ENCODE data around the gene NFS1.
"Not testable (repeated sequence)": the region's sequence is repeated elsewhere in the genome, so short reads cannot be mapped to it uniquely, and the experiment has no call there.

NFS1 gene

GRCh38 chr20:35708502-35708901 is 9.3 kb upstream of the NFS1 start:
- Mint-ChIP-seq H3K9me3 (no peaks in the 10 kb centered on the region), H3K27me3 (no peaks in the 10 kb centered on the region), H3K36me3 (ENCODE audit: low read depth) (peaks cover 85% of the 10 kb centered on the region), H3K4me1 (ENCODE audit: low read depth) (peaks cover 12% of the 10 kb centered on the region), H3K4me3 (no peak overlapping the region), H3K27ac (no peak overlapping the region)
- intact Hi-C loops (cut with micrococcal nuclease) = no loop called here

DNA sequence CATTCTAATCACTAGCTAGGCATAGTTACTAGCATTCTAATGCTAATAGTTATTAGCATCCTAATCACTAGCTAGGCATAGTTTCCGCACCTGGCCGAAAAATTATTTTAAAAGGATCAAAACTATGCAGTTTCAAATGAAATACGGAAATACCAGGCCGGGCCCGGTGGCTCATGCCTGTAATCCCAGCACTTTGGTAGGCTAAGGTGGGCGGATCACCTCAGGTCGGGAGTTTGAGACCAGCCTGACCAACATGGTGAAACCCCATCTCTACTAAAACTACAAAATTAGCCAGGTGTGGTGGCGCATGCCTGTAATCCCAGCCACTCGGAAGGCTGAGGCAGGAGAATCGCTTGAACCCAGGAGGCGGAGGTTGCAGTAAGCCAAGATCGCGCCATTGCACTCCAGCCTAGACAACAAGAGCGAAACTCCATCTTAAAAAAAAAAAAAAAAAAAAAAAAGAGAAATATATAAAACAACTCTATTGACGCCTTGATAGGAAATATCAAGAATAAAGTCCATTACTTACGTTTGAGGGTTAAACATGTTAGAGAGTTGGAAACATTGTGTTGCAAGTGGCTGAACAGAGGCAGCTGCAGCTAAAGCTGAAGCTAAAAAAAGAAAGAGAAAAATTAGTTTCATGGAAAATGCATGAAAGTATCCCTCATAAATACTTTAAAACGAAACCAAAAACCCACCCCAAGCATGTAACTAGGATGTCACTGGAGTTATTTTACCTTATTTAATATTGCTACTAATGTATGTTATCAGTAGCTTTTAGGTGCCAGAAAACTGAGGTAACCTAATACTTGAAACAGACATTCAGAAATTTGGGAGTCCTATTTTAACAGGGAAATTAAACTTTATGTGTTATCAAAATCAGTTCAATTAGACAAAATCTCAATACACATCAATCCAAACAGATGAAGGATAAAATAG is 7.7 kb upstream of the NFS1 start:
- Mint-ChIP-seq H3K4me1 (ENCODE audit: low read depth) (peaks cover 15% of the 10 kb centered on the region), H3K36me3 (ENCODE audit: low read depth) (peaks cover 87% of the 10 kb centered on the region)
- H3K27me3 Mint-ChIP-seq; H3K27ac Mint-ChIP-seq; intact Hi-C loops (cut with micrococcal nuclease); H3K9me3 Mint-ChIP-seq; H3K4me3 Mint-ChIP-seq: not testable (repeated sequence)

GRCh38 chr20:35705894-35706293 is 6.7 kb upstream of the NFS1 start:
- Mint-ChIP-seq H3K4me1 (ENCODE audit: low read depth) (peaks cover 14% of the 10 kb centered on the region), H3K36me3 (ENCODE audit: low read depth) (peaks cover 80% of the 10 kb centered on the region)
- H3K9me3 Mint-ChIP-seq; intact Hi-C loops (cut with micrococcal nuclease); H3K27ac Mint-ChIP-seq; H3K4me3 Mint-ChIP-seq; H3K27me3 Mint-ChIP-seq: not testable (repeated sequence)

DNA sequence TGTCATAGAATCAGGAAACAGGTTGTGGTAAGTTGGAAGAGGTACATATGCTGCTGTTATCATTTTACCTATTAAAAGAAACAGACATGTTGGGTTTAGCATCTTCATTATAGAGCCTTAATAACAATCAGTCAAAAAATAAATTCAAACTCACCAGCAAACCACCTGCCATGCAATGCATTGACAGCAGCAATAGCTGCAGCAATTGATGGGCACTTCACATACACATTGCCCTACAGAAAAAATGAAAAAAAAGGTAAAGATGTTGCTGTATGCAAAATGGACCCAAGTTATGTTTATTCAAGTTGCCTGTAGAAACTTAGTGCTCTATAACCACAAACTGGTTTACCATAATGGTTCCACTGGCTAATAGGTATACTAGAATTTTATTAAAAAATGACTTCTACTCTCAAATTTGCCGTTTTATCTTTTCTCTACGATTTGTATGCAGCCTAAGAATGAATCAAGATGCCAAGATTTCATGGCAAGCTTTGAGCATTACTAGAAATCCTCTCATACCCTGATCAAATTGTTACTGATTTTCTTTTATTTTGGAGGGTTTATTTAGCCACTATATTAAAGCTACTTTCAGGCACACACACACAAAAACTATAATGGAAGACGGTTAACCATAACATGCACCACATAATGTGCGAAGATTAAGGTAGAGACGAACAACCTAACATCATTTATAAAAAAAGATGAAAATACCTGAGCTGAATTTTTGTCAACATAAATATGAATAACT is 5.5 kb upstream of the NFS1 start:
- H3K4me3 Mint-ChIP-seq = no peak overlapping the region
- peaks cover 72% of the 10 kb centered on the region for H3K36me3 Mint-ChIP-seq (ENCODE audit: low read depth)
- no peaks in the 10 kb centered on the region for H3K27me3 Mint-ChIP-seq
- intact Hi-C loops (cut with micrococcal nuclease) = no loop called here
- no peak overlapping the region for H3K27ac Mint-ChIP-seq
- H3K9me3 Mint-ChIP-seq = no peaks in the 10 kb centered on the region
- H3K4me1 Mint-ChIP-seq (ENCODE audit: low read depth) = peaks cover 24% of the 10 kb centered on the region

- Mint-ChIP-seq H3K27ac (no peak overlapping the region), H3K36me3 (ENCODE audit: low read depth) (peaks cover 72% of the 10 kb centered on the region), H3K9me3 (no peaks in the 10 kb centered on the region), H3K4me3 (no peak overlapping the region), H3K4me1 (ENCODE audit: low read depth) (peaks cover 28% of the 10 kb centered on the region), H3K27me3 (no peaks in the 10 kb centered on the region)
- intact Hi-C loops (cut with micrococcal nuclease) = no loop called here
Observed at GRCh38 chr20:35702824-35703695, 3.9 kb upstream of the NFS1 start.

- Mint-ChIP-seq H3K4me1 (ENCODE audit: low read depth) (peaks cover 36% of the 10 kb centered on the region), H3K36me3 (ENCODE audit: low read depth) (peaks cover 77% of the 10 kb centered on the region), H3K27ac (no peak overlapping the region), H3K9me3 (no peaks in the 10 kb centered on the region), H3K27me3 (no peaks in the 10 kb centered on the region), H3K4me3 (no peak overlapping the region)
- intact Hi-C loops (cut with micrococcal nuclease) = no loop called here
Observed at GRCh38 chr20:35702051-35702823, 3.1 kb upstream of the NFS1 start.

- H3K4me3 Mint-ChIP-seq = no peak overlapping the region
- peaks cover 37% of the 10 kb centered on the region for H3K4me1 Mint-ChIP-seq (ENCODE audit: low read depth)
- H3K27ac Mint-ChIP-seq = peak overlapping the region; percentile 99
- no peaks in the 10 kb centered on the region for H3K27me3 Mint-ChIP-seq
- H3K36me3 Mint-ChIP-seq (ENCODE audit: low read depth) = peaks cover 72% of the 10 kb centered on the region
- H3K9me3 Mint-ChIP-seq = no peaks in the 10 kb centered on the region
- intact Hi-C loops (cut with micrococcal nuclease) = no loop called here
Observed at GRCh38 chr20:35700625-35701148, 1.5 kb upstream of the NFS1 start.

- intact Hi-C loops (cut with micrococcal nuclease) = loop anchor here (10.0 kb wide), 1 partner anchor 245 kb away; the partner anchor contains the start of gene CEP250
- Mint-ChIP-seq H3K4me3 (peak overlapping the region; percentile 99), H3K27me3 (no peaks in the 10 kb centered on the region), H3K4me1 (ENCODE audit: low read depth) (peaks cover 37% of the 10 kb centered on the region), H3K27ac (peak overlapping the region; percentile 99), H3K9me3 (no peaks in the 10 kb centered on the region), H3K36me3 (ENCODE audit: low read depth) (peaks cover 72% of the 10 kb centered on the region)
Observed at GRCh38 chr20:35699957-35700624, 939 bp upstream of the NFS1 start.

DNA sequence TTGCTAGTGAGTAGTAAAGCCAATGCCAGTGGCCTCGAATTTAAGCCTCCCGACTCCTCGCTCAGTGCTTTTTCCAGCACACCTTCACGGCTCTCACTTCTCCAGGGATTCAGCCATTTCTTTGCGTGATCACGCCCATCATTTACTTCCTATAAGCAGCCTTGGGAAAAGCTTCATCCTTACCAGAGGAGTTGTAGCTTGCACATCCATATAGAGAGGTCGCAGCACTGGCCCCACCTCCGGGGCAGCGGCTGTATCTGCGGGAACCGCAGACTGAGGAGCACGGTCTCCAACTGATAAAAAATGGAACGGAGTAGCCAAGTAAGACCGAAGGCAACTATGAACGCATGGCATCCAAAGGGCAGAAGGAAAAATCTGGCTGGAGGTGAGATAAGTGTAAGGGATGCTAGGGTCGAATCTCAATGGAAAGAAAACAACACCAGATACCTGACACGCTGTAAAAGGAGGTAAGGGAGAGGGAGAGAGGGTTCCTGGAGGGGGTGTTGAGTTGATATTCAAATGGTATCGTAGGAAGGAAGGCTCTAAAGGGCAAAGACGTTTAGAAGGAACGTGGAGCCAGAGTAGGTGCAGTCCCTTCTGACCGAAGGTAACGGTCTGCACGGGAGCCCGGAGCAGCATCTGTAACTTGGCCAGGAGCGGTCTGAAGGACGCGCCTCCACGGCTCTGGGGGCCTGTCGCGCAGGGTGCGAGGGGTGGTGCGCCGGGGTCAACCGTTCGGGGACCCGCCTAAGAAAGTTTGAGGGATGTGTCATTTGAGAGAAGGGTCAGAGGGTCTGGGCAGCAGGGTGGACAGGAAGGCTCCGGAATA is 640 bp downstream of the NFS1 start:
- H3K27ac Mint-ChIP-seq = peak overlapping the region; percentile 99
- no peaks in the 10 kb centered on the region for H3K9me3 Mint-ChIP-seq
- peak overlapping the region; percentile 99 for H3K4me3 Mint-ChIP-seq
- peaks cover 37% of the 10 kb centered on the region for H3K4me1 Mint-ChIP-seq (ENCODE audit: low read depth)
- intact Hi-C loops (cut with micrococcal nuclease) = loop anchor here (10.0 kb wide), 1 partner anchor 244 kb away; the partner anchor contains the start of gene CEP250
- H3K36me3 Mint-ChIP-seq (ENCODE audit: low read depth) = peaks cover 70% of the 10 kb centered on the region
- no peaks in the 10 kb centered on the region for H3K27me3 Mint-ChIP-seq

- Mint-ChIP-seq H3K9me3 (no peaks in the 10 kb centered on the region), H3K27me3 (no peaks in the 10 kb centered on the region), H3K27ac (peak overlapping the region; percentile 99), H3K4me1 (ENCODE audit: low read depth) (peaks cover 37% of the 10 kb centered on the region), H3K4me3 (no peak overlapping the region), H3K36me3 (ENCODE audit: low read depth) (peaks cover 70% of the 10 kb centered on the region)
- intact Hi-C loops (cut with micrococcal nuclease) = loop anchor here (10.0 kb wide), 1 partner anchor 243 kb away; the partner anchor contains the start of gene CEP250
Observed at GRCh38 chr20:35697696-35698297, 1.4 kb downstream of the NFS1 start.

GRCh38 chr20:35695978-35696377 is 3.2 kb downstream of the NFS1 start:
- Mint-ChIP-seq H3K9me3 (no peaks in the 10 kb centered on the region), H3K27me3 (no peaks in the 10 kb centered on the region), H3K36me3 (ENCODE audit: low read depth) (peaks cover 73% of the 10 kb centered on the region), H3K4me3 (no peak overlapping the region), H3K4me1 (ENCODE audit: low read depth) (peaks cover 28% of the 10 kb centered on the region), H3K27ac (no peak overlapping the region)
- intact Hi-C loops (cut with micrococcal nuclease) = loop anchor here (10.0 kb wide), 1 partner anchor 241 kb away; the partner anchor contains the start of gene CEP250

Measured in dendritic cell treated with granulocyte-macrophage colony-stimulating factor and Interleukin-4, amounts not matched to agents 40 ng/mL and 50 ng/mL, for 4 days (primary cell).